Measurements from ENCODE around the gene PTPRK. TPM values are rescaled to one million over a fixed set of nuclear protein-coding genes. Genes with fewer than 3 reads are reported as not detected.
A peak's percentile ranks its signal among the peaks of the same experiment; 100 is the strongest.

The PTPRK gene
- total RNA-seq, 4 donors from 2014 or later, result 7.3 to 22.9 (median 13.0) TPM

GRCh38 chr6:128515550-128516513 is 4.6 kb downstream of the PTPRK start:
- DNase-seq (no peak), ATAC-seq (no peak)
- Histone ChIP-seq H3K4me1 (peaks cover 27 to 32% of the 10 kb centered on the region in 2 donors), H3K9me3 (no peaks in the 10 kb centered on the region), H3K27me3 (no peaks in the 10 kb centered on the region), H3K27ac (peak overlapping the region in 3 of 4 donors; percentile 18 to 39 (median 26)), H3K36me3 (no peaks in the 10 kb centered on the region), H3K4me3 (no peak overlapping the region)
- intact Hi-C loops (cut with DNase I; ENCODE audit: low total_unique reads) (no loop called here), in situ Hi-C loops (cut with MboI; ENCODE audit: low sequenced_read_pairs in 4 of 4) (no loop called here)
- TF ChIP-seq POLR2A (IDR thresholded peaks at IDR 0.05) (no peak), CTCF (IDR thresholded peaks at IDR 0.05 in 4 of 5, conservative IDR thresholded peaks at IDR 0.05 in 1 of 5) (no peak)

GRCh38 chr6:128513878-128514277 is 6.5 kb downstream of the PTPRK start:
- Histone ChIP-seq H3K4me1 (peaks cover 27 to 32% of the 10 kb centered on the region in 2 donors), H3K9me3 (no peaks in the 10 kb centered on the region), H3K27ac (no peak overlapping the region), H3K27me3 (no peaks in the 10 kb centered on the region), H3K4me3 (no peak overlapping the region), H3K36me3 (no peaks in the 10 kb centered on the region)
- DNase-seq (no peak), ATAC-seq (no peak)
- TF ChIP-seq POLR2A (IDR thresholded peaks at IDR 0.05), result no peak
- TF ChIP-seq CTCF (IDR thresholded peaks at IDR 0.05 in 4 of 5, conservative IDR thresholded peaks at IDR 0.05 in 1 of 5), result no peak
- intact Hi-C loops (cut with DNase I; ENCODE audit: low total_unique reads) (no loop called here), in situ Hi-C loops (cut with MboI; ENCODE audit: low sequenced_read_pairs in 4 of 4) (no loop called here)

GRCh38 chr6:128512296-128512695 is 8.1 kb downstream of the PTPRK start:
- no peak for ATAC-seq
- no peak for TF ChIP-seq CTCF (IDR thresholded peaks at IDR 0.05 in 4 of 5, conservative IDR thresholded peaks at IDR 0.05 in 1 of 5)
- no peak for TF ChIP-seq POLR2A (IDR thresholded peaks at IDR 0.05)
- intact Hi-C loops (cut with DNase I; ENCODE audit: low total_unique reads) (no loop called here), in situ Hi-C loops (cut with MboI; ENCODE audit: low sequenced_read_pairs in 4 of 4) (no loop called here)
- no peaks in the 10 kb centered on the region for H3K27me3 ChIP-seq
- no peak for DNase-seq
- H3K4me3 ChIP-seq, result no peak overlapping the region
- H3K9me3 ChIP-seq, result no peaks in the 10 kb centered on the region
- H3K36me3 ChIP-seq, result no peaks in the 10 kb centered on the region
- no peak overlapping the region for H3K27ac ChIP-seq
- H3K4me1 ChIP-seq, result peaks cover 18 to 22% of the 10 kb centered on the region in 2 donors

- Histone ChIP-seq H3K4me3 (no peak overlapping the region), H3K36me3 (no peaks in the 10 kb centered on the region), H3K9me3 (no peaks in the 10 kb centered on the region), H3K4me1 (peaks cover 17 to 20% of the 10 kb centered on the region in 2 donors), H3K27me3 (no peaks in the 10 kb centered on the region), H3K27ac (no peak overlapping the region)
- no peak for ATAC-seq
- in situ Hi-C loops (cut with MboI; ENCODE audit: low sequenced_read_pairs in 4 of 4), result no loop called here
- no peak for DNase-seq
- TF ChIP-seq CTCF (IDR thresholded peaks at IDR 0.05 in 4 of 5, conservative IDR thresholded peaks at IDR 0.05 in 1 of 5), result no peak
- TF ChIP-seq POLR2A (IDR thresholded peaks at IDR 0.05), result no peak
- intact Hi-C loops (cut with DNase I; ENCODE audit: low total_unique reads), result no loop called here
Measured at GRCh38 chr6:128511506-128511905, 8.9 kb downstream of the PTPRK start.
